B cell (primary cell): Measurements from ENCODE around the gene ATP8B2. TPM values are rescaled to one million over a fixed set of nuclear protein-coding genes. Genes with fewer than 3 reads are reported as not detected.
"Not testable (repeated sequence)": the region's sequence is repeated elsewhere in the genome, so short reads cannot be mapped to it uniquely, and the experiment has no call there.

Experiments used
- ATAC-seq: fragments of 200-7000 bp; cut with Tn5 transposase; one replicate; pipeline ENCODE4 v1.10.0; 2021; ENCODE audit warnings: low read depth, mild to moderate bottlenecking, moderate number of reproducible peaks, moderate library complexity
- CTCF ChIA-PET: fragments of 350-600 bp; sonication (Branson Sonifier 250); formaldehyde crosslinking; loops from one replicate; lab custom pipeline; 2021; ENCODE audit warnings: antibody characterized with exemption, inconsistent platforms; lab: Charles Lee
- POLR2A ChIA-PET: fragments of 350-600 bp; sonication (Branson Sonifier 250); formaldehyde crosslinking; loops from one replicate; lab custom pipeline; 2021; ENCODE audit warnings: antibody characterized with exemption; lab: Charles Lee
- DNase-seq: peaks from one replicate; pipeline ENCODE4 v3.0.0; 2013
- H2AFZ ChIP-seq: 2 replicates; pipeline ENCODE4 v1.6.1; 2012; ENCODE audit warnings: mild to moderate bottlenecking, low read depth, low read length; ENCODE audit not compliant: insufficient read depth, poor library complexity, severe bottlenecking
- H3K27ac ChIP-seq, 2 donors: 1 replicate in 1 of 2; 2 replicates in 1 of 2; pipeline ENCODE4 v1.5.1; 2012 to 2013; ENCODE audit warnings: low read length in 2 of 2, mild to moderate bottlenecking in 2 of 2, moderate library complexity in 1 of 2
- H3K27me3 ChIP-seq, 4 experiments: fragments of 200-600 bp in 1 of 4; sonication (generic) in 1 of 4; replicated peaks in 1 of 4; 1 replicate in 2 of 4; 2 replicates in 2 of 4; pipeline versions ENCODE4 v1.6.1 to v1.7.0; 2013 to 2016; ENCODE audit warnings: low read length in 3 of 4, mild to moderate bottlenecking in 2 of 4, mixed read lengths in 1 of 4, moderate library complexity in 1 of 4; ENCODE audit not compliant: insufficient read depth in 4 of 4, control insufficient read depth in 3 of 4; ENCODE audit errors: control extremely low read depth in 1 of 4
- H3K36me3 ChIP-seq, 2 experiments: replicated peaks in 1 of 2; 1 replicate in 1 of 2; 2 replicates in 1 of 2; pipeline versions ENCODE4 v1.6.1 to v1.7.1; 2013; ENCODE audit warnings: low read length in 1 of 2; ENCODE audit not compliant: insufficient read depth in 2 of 2, control insufficient read depth in 1 of 2; ENCODE audit errors: control extremely low read depth in 1 of 2, extremely low read depth in 1 of 2
- H3K4me1 ChIP-seq, 2 donors: fragments of 200-600 bp in 1 of 2; sonication (generic) in 1 of 2; 1 replicate in 1 of 2; 2 replicates in 1 of 2; pipeline versions ENCODE4 v1.5.1 to v1.6.1; 2013 to 2017; ENCODE audit warnings: low read length in 2 of 2; ENCODE audit not compliant: control insufficient read depth in 2 of 2, insufficient read depth in 2 of 2
- H3K4me2 ChIP-seq: replicated peaks from 2 replicates; pipeline ENCODE3; 2012; ENCODE audit warnings: mild to moderate bottlenecking, low read depth, low read length; ENCODE audit not compliant: poor library complexity, severe bottlenecking
- H3K4me3 ChIP-seq, 5 experiments: fragments of 200-600 bp in 1 of 5; sonication (generic) in 1 of 5; 1 replicate in 3 of 5; 2 replicates in 2 of 5; pipeline versions ENCODE4 v1.5.1 to v1.7.0; 2011 to 2016; ENCODE audit warnings: low read length in 4 of 5, mild to moderate bottlenecking in 4 of 5, low read depth in 2 of 5, control low read depth in 1 of 5, moderate library complexity in 1 of 5; ENCODE audit not compliant: insufficient read depth in 1 of 5; ENCODE audit errors: control extremely low read depth in 1 of 5, extremely low read depth in 1 of 5
- H3K79me2 ChIP-seq: fragments of 200-600 bp; sonication (generic); one replicate; pipeline ENCODE4 v1.6.0; 2016; ENCODE audit warnings: low read length; ENCODE audit not compliant: control insufficient read depth, insufficient read depth
- H3K9ac ChIP-seq: fragments of 200-600 bp; sonication (generic); 2 replicates; pipeline ENCODE4 v1.6.1; 2017; ENCODE audit warnings: mild to moderate bottlenecking, low read length, moderate library complexity
- H3K9me3 ChIP-seq, 3 donors: one replicate each; pipeline versions ENCODE4 v1.6.1 to v1.7.1; 2013; ENCODE audit warnings: low read length in 2 of 3; ENCODE audit not compliant: control insufficient read depth in 2 of 3, insufficient read depth in 1 of 3; ENCODE audit errors: control extremely low read depth in 1 of 3
- H4K20me1 ChIP-seq: 2 replicates; pipeline ENCODE4 v1.6.0; 2012; ENCODE audit warnings: mild to moderate bottlenecking, low read length; ENCODE audit not compliant: insufficient read depth, control insufficient read depth, poor library complexity, severe bottlenecking
- H3K27ac Mint-ChIP-seq: one replicate; pipeline ENCODE4 v1.8.0; 2021; ENCODE audit warnings: mixed read lengths
- H3K27me3 Mint-ChIP-seq: one replicate; pipeline ENCODE4 v1.8.0; 2021; ENCODE audit warnings: mixed read lengths
- H3K4me1 Mint-ChIP-seq: one replicate; pipeline ENCODE4 v1.8.0; 2021; ENCODE audit warnings: mixed read lengths
- H3K4me3 Mint-ChIP-seq: one replicate; pipeline ENCODE4 v1.8.0; 2021; ENCODE audit warnings: mixed read lengths
- H3K9me3 Mint-ChIP-seq: one replicate; pipeline ENCODE4 v1.8.0; 2022; ENCODE audit warnings: mixed read lengths; ENCODE audit not compliant: insufficient read depth
- EZH2 ChIP-seq: IDR thresholded peaks from 2 replicates; pipeline ENCODE4 v1.6.1; 2012; ENCODE audit warnings: borderline replicate concordance, low read depth, mild to moderate bottlenecking, moderate library complexity, low read length; ENCODE audit not compliant: insufficient read depth, poor library complexity, severe bottlenecking
- WGBS: methylation state at CpG from one replicate; pipeline ENCODE4 v1.1.5; 2013; ENCODE audit warnings: missing lambda C conversion rate; ENCODE audit not compliant: insufficient coverage; 5-methylcytosine and 5-hydroxymethylcytosine counted together
- intact Hi-C: fragments of 100-400 bp; cut with micrococcal nuclease; formaldehyde crosslinking; loops from one replicate; pipeline ENCODE4 v1.10.0; 2022
- polyA plus RNA-seq: library from polyadenylated mRNA; depleted of rRNA; stranded (reverse); fragments of >200 nt; gene quantifications from 2 replicates; pipeline ENCODE4 v1.2.3, GENCODE V29; 2012
- total RNA-seq, 2 donors: library from RNA; stranded (reverse); fragments of 120-200 nt in 1 of 2; gene quantifications; 1 replicate in 1 of 2; 2 replicates in 1 of 2; pipeline versions ENCODE4 v1.2.3 to v1.2.4, GENCODE V29; 2013 to 2022
- TF ChIP-seq, protein P1 (sequence below): fragments of 200-600 bp; IDR thresholded peaks from one replicate; pipeline ENCODE4 v1.8.0; 2022; ENCODE audit warnings: antibody characterized with exemption, mild to moderate bottlenecking

ATP8B2 gene
- total and polyA plus RNA-seq, 2 donors (not counting 1 experiment from before 2014, with no cell fraction given) = 31.1 to 50.2 TPM

DNA sequence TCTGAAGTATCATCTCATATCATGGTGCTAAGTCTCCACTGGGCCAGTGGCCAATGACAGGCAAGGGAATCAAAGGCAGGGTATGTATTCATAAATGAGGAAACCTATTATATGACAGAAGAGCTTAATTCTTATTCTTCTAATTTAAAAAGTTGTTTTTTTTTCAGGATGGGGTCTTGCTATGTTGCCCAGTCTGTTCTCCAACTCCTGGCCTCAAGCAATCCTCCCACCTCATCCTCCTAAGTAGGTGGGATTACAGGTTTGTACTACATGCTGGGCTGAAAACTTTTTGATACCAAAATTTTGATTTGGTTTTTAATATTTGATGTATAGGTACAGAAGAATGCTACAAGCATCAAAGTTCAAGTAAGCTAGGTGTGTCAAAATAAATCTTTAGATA is 35.0 kb downstream of the ATP8B2 start:
- H3K4me3 Mint-ChIP-seq = no peak overlapping the region
- Histone ChIP-seq H3K9me3 (peaks cover 0 to 6% (median 0%) of the 10 kb centered on the region in 3 donors), H2AFZ (no peak overlapping the region), H3K4me1 (no peaks in the 10 kb centered on the region), H3K27me3 (no peaks in the 10 kb centered on the region), H3K79me2 (no peaks in the 10 kb centered on the region), H3K4me3 (no peak overlapping the region), H3K27ac (no peak overlapping the region), H3K9ac (no peak overlapping the region), H4K20me1 (no peaks in the 10 kb centered on the region), H3K4me2 (no peak overlapping the region), H3K36me3 (no peaks in the 10 kb centered on the region)
- ChIA-PET POLR2A (no interaction called here), CTCF (no interaction called here)
- H3K9me3 Mint-ChIP-seq = no peaks in the 10 kb centered on the region
- H3K27me3 Mint-ChIP-seq = peaks cover 7% of the 10 kb centered on the region
- ATAC-seq (no peak), DNase-seq (no peak)
- H3K27ac Mint-ChIP-seq = no peak overlapping the region
- TF ChIP-seq EZH2 = no peak
- TF ChIP-seq, protein P1, sequence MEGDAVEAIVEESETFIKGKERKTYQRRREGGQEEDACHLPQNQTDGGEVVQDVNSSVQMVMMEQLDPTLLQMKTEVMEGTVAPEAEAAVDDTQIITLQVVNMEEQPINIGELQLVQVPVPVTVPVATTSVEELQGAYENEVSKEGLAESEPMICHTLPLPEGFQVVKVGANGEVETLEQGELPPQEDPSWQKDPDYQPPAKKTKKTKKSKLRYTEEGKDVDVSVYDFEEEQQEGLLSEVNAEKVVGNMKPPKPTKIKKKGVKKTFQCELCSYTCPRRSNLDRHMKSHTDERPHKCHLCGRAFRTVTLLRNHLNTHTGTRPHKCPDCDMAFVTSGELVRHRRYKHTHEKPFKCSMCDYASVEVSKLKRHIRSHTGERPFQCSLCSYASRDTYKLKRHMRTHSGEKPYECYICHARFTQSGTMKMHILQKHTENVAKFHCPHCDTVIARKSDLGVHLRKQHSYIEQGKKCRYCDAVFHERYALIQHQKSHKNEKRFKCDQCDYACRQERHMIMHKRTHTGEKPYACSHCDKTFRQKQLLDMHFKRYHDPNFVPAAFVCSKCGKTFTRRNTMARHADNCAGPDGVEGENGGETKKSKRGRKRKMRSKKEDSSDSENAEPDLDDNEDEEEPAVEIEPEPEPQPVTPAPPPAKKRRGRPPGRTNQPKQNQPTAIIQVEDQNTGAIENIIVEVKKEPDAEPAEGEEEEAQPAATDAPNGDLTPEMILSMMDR = no peak
- H3K4me1 Mint-ChIP-seq = no peaks in the 10 kb centered on the region
- intact Hi-C loops = no loop called here

DNA sequence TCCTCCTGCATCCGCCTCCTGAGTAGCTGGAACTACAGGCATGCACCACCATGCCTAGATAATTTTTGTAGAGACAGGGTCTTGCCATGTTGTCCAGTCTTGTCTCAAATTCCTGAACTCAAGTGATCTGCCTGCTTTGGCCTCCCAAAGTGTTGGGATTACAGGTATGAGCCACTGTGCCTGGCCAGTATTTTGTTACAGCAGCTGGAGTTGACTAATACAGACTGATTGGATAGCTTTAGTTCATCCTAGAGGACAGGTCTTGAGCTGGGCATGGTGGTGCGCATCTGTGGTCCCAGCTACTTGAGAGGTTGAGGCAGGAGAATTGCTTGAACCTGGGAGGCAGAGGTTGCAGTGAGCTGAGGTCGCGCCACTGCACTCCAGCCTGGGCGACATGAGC is 35.6 kb downstream of the ATP8B2 start:
- H3K4me3 ChIP-seq, H3K79me2 ChIP-seq, H3K9me3 Mint-ChIP-seq, intact Hi-C loops, H3K4me1 Mint-ChIP-seq, H3K27ac ChIP-seq, H3K4me1 ChIP-seq, H3K4me3 Mint-ChIP-seq, ATAC-seq, H3K9ac ChIP-seq, H3K9me3 ChIP-seq, CTCF ChIA-PET, DNase-seq, H3K27me3 Mint-ChIP-seq, H3K4me2 ChIP-seq, H3K36me3 ChIP-seq, H3K27me3 ChIP-seq, H4K20me1 ChIP-seq, H2AFZ ChIP-seq, H3K27ac Mint-ChIP-seq, POLR2A ChIA-PET: not testable (repeated sequence)
- 100% methylated on average over 1 of the region's 5 CpGs for WGBS
